Transverse colon (tissue), 4 donors: ENCODE data around the gene OSTC.
A peak's percentile ranks its signal among the peaks of the same experiment; 100 is the strongest.

ENCODE experiments used
- EP300 ChIP-seq: sonication (generic); formaldehyde crosslinking; IDR thresholded peaks from one replicate; pipeline ENCODE4 v1.6.1; 2017; ENCODE audit warnings: antibody characterized with exemption, low read depth
- POLR2A ChIP-seq: fragments of 450-650 bp; IDR thresholded peaks from one replicate; pipeline ENCODE4 v1.6.1; 2016; ENCODE audit warnings: antibody characterized with exemption, mild to moderate bottlenecking, moderate library complexity
- POLR2AphosphoS5 ChIP-seq, 3 donors: sonication (generic); formaldehyde crosslinking; IDR thresholded peaks; one replicate each; pipeline ENCODE4 v1.6.1; 2016; ENCODE audit warnings: antibody characterized with exemption in 3 of 3
- TF ChIP-seq, protein P1 (sequence below), 5 experiments: fragments of 200-600 bp in 3 of 5; fragments of 450-650 bp in 2 of 5; sonication (generic) in 3 of 5; IDR thresholded peaks; 1 replicate in 2 of 5; 2 replicates in 3 of 5; pipeline ENCODE4 v1.5.1; 2016 to 2017; ENCODE audit warnings: antibody characterized with exemption in 5 of 5, inconsistent platforms in 3 of 5, mild to moderate bottlenecking in 2 of 5, moderate library complexity in 1 of 5

DNA sequence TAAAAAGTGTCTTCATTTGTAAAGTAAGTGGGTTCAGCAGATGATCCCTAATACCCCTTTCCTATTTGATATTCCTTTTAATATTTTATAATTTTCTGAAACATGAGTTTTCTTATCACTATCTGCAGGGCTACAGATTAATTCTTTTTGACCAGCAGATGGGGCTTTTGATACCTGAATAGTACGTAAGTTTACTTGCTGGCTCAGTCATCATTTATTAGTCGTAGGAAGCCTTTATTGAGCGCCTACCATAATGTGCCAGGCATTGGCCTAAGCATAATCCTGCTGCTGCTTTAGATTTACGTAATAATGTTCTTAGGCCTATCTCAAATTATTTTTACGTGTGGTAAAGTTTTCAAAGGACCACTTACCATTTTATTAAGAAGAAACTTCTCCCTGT, 33.1 kb downstream of the OSTC start:
- TF ChIP-seq, protein P1, sequence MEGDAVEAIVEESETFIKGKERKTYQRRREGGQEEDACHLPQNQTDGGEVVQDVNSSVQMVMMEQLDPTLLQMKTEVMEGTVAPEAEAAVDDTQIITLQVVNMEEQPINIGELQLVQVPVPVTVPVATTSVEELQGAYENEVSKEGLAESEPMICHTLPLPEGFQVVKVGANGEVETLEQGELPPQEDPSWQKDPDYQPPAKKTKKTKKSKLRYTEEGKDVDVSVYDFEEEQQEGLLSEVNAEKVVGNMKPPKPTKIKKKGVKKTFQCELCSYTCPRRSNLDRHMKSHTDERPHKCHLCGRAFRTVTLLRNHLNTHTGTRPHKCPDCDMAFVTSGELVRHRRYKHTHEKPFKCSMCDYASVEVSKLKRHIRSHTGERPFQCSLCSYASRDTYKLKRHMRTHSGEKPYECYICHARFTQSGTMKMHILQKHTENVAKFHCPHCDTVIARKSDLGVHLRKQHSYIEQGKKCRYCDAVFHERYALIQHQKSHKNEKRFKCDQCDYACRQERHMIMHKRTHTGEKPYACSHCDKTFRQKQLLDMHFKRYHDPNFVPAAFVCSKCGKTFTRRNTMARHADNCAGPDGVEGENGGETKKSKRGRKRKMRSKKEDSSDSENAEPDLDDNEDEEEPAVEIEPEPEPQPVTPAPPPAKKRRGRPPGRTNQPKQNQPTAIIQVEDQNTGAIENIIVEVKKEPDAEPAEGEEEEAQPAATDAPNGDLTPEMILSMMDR (IDR thresholded peaks at IDR 0.05), result peak in 3 of 5 experiments; percentile 6 to 20 (median 18)
- TF ChIP-seq EP300 (no peak), POLR2A (no peak), POLR2AphosphoS5 (IDR thresholded peaks at IDR 0.05) (no peak)
